K562 (cell line): ENCODE data around the gene PLA2G15. TPM values are rescaled to one million over a fixed set of nuclear protein-coding genes. Genes with fewer than 3 reads are reported as not detected.
A peak's percentile ranks its signal among the peaks of the same experiment; 100 is the strongest.

Experiments used
- ATAC-seq: fragments of 200-7000 bp; cut with Tn5 transposase; 3 replicates; pipeline ENCODE4 v1.9.1; 2020; ENCODE audit warnings: moderate library complexity
- BruUV-seq: library from RNA; stranded (reverse); fragments of 400-500 nt; replicated peaks from 2 replicates; lab custom pipeline; 2021; lab: Mats Ljungman, UMichigan
- CTCF ChIA-PET: fragments of 300-600 bp; formaldehyde crosslinking; extraction: SDS; loops from one replicate; lab custom pipeline; 2021; ENCODE audit warnings: low intra/inter-chr PET ratio; lab: Yijun Ruan, JAX
- POLR2A ChIA-PET: fragments of 300-600, 350-650 bp; sonication (Branson Sonifier 250); formaldehyde crosslinking; extraction: SDS; loops from one replicate; lab custom pipeline; 2021; ENCODE audit warnings: antibody characterized with exemption, inconsistent platforms; lab: Yijun Ruan, JAX
- DNase-seq, 4 experiments: peaks; one replicate each; pipeline versions ENCODE4 v3.0.0 to v3.0.0-alpha.2; 2011 to 2018; ENCODE audit warnings: low spot score in 3 of 4, mixed read lengths in 3 of 4; ENCODE audit errors: extremely low read depth in 1 of 4
- FAIRE-seq: peaks from 2 replicates; lab custom pipeline; 2011; peaks lifted over from hg19 to GRCh38; lab: Jason Lieb, UNC
- H2AFZ ChIP-seq: 2 replicates; pipeline ENCODE4 v1.6.0; 2011; ENCODE audit warnings: low read depth, low read length, control low read depth, inconsistent platforms
- H3K27ac ChIP-seq: fragments of 200-600 bp; 3 replicates; pipeline ENCODE4 v1.8.0; 2011; ENCODE audit warnings: low read depth, mild to moderate bottlenecking, control low read depth, inconsistent platforms, low read length, moderate library complexity, mixed read lengths; ENCODE audit errors: extremely low read depth
- H3K27me3 ChIP-seq, 2 experiments: fragments of 300-600 bp in 1 of 2; 2 replicates in 1 of 2; 3 replicates in 1 of 2; pipeline versions ENCODE4 v1.6.0 to v1.8.0; 2011; ENCODE audit warnings: inconsistent platforms in 2 of 2, low read length in 2 of 2, mild to moderate bottlenecking in 1 of 2, mixed read lengths in 1 of 2, moderate library complexity in 1 of 2; ENCODE audit not compliant: control insufficient read depth in 2 of 2, insufficient read depth in 2 of 2
- H3K36me3 ChIP-seq: fragments of 300-600 bp; 3 replicates; pipeline ENCODE4 v1.8.0; 2011; ENCODE audit warnings: mild to moderate bottlenecking, low read length, inconsistent platforms; ENCODE audit not compliant: control insufficient read depth, insufficient read depth
- H3K4me1 ChIP-seq, 2 experiments: fragments of 200-600 bp in 1 of 2; replicated peaks in 1 of 2; 2 replicates in 1 of 2; 3 replicates in 1 of 2; pipeline versions ENCODE4 v1.5.1 to v1.8.0; 2011; ENCODE audit warnings: inconsistent platforms in 2 of 2, low read length in 2 of 2, mild to moderate bottlenecking in 1 of 2, mixed read lengths in 1 of 2, moderate library complexity in 1 of 2; ENCODE audit not compliant: control insufficient read depth in 2 of 2, insufficient read depth in 2 of 2
- H3K4me2 ChIP-seq: 2 replicates; pipeline ENCODE4 v1.6.1; 2011; ENCODE audit warnings: low read length, control low read depth, inconsistent platforms, mixed read lengths; ENCODE audit not compliant: insufficient read depth
- H3K4me3 ChIP-seq: fragments of 200-600 bp; sonication (generic), shearing (Covaris generic); 2 replicates; pipeline ENCODE4 v1.5.1; 2016; ENCODE audit warnings: control low read depth, inconsistent platforms
- H3K79me2 ChIP-seq: fragments of 200-600 bp; 3 replicates; pipeline ENCODE4 v1.8.0; 2011; ENCODE audit warnings: low read length, inconsistent platforms; ENCODE audit not compliant: control insufficient read depth, insufficient read depth
- H3K9ac ChIP-seq, 2 experiments: 2 replicates each; pipeline versions ENCODE4 v1.6.0 to v1.6.1; 2011; ENCODE audit warnings: low read depth in 2 of 2, low read length in 2 of 2, control low read depth in 1 of 2, inconsistent platforms in 1 of 2, mild to moderate bottlenecking in 1 of 2, mixed read lengths in 1 of 2; ENCODE audit not compliant: insufficient read depth in 1 of 2
- H3K9me1 ChIP-seq: one replicate; pipeline ENCODE4 v1.6.0; 2011; ENCODE audit warnings: inconsistent platforms, mild to moderate bottlenecking, low read length, moderate library complexity; ENCODE audit not compliant: control insufficient read depth, insufficient read depth
- H3K9me3 ChIP-seq: replicated peaks from 2 replicates; pipeline ENCODE4 v1.5.1; 2011; ENCODE audit warnings: low read depth, low read length, inconsistent platforms; ENCODE audit not compliant: control insufficient read depth, insufficient read depth
- H4K20me1 ChIP-seq: replicated peaks from 2 replicates; pipeline ENCODE4 v1.6.1; 2011; ENCODE audit warnings: low read length, inconsistent platforms, mixed read lengths; ENCODE audit not compliant: control insufficient read depth, insufficient read depth
- BRD4 ChIP-seq: fragments of 200-600 bp; sonication (generic); IDR thresholded peaks from 2 replicates; pipeline ENCODE4 v1.6.1; 2017; ENCODE audit warnings: inconsistent platforms
- EGR1 ChIP-seq: fragments of 450-650 bp; conservative IDR thresholded peaks from 2 replicates; pipeline ENCODE4 v1.6.1; 2017; ENCODE audit warnings: mild to moderate bottlenecking
- NFIX ChIP-seq: fragments of 250-450 bp; sonication (Bioruptor Pico); IDR thresholded peaks from 2 replicates; pipeline ENCODE4 v1.4.0; 2020; ENCODE audit warnings: low read depth, mild to moderate bottlenecking, moderate library complexity
- PCBP1 ChIP-seq: fragments of 200-400 bp; formaldehyde crosslinking; IDR thresholded peaks from 2 replicates; pipeline ENCODE4 v1.6.1; 2018; ENCODE audit warnings: mild to moderate bottlenecking, low read depth, low read length; ENCODE audit not compliant: poor library complexity, severe bottlenecking
- PHF20 ChIP-seq: fragments of 450-650 bp; IDR thresholded peaks from 2 replicates; pipeline ENCODE4 v1.6.1; 2018; ENCODE audit not compliant: partially characterized antibody
- RBBP5 ChIP-seq: fragments of 200-600 bp; sonication (generic); IDR thresholded peaks from 2 replicates; pipeline ENCODE4 v1.6.1; 2012; ENCODE audit warnings: borderline replicate concordance, mild to moderate bottlenecking, low read length, control low read depth, inconsistent platforms; ENCODE audit not compliant: insufficient read depth, poor library complexity, severe bottlenecking
- SREBF2 ChIP-seq: sonication (generic); formaldehyde crosslinking; IDR thresholded peaks from 2 replicates; pipeline ENCODE4 v1.4.0; 2020; ENCODE audit warnings: mild to moderate bottlenecking, missing genetic modification reagents
- TCFL5 ChIP-seq: fragments of 250-450 bp; sonication (Bioruptor Pico); conservative IDR thresholded peaks from 2 replicates; pipeline ENCODE4 v1.6.1; 2021; ENCODE audit warnings: mild to moderate bottlenecking, moderate library complexity, matching md5 sums
- ZC3H4 ChIP-seq: sonication (generic); formaldehyde crosslinking; IDR thresholded peaks from 2 replicates; pipeline ENCODE4 v1.9.0; 2021; ENCODE audit warnings: missing genetic modification reagents, borderline replicate concordance
- ZKSCAN8 ChIP-seq: fragments of 200-800 bp; sonication (Bioruptor generic); IDR thresholded peaks from 2 replicates; pipeline ENCODE4 v1.6.1; 2016; ENCODE audit warnings: missing genetic modification characterization, missing compliant biosample characterization
- ZNF263 ChIP-seq: sonication (generic); formaldehyde crosslinking; IDR thresholded peaks from 2 replicates; pipeline ENCODE4 v1.8.0; 2022; ENCODE audit warnings: mild to moderate bottlenecking, missing genetic modification reagents, borderline replicate concordance
- ZNF780A ChIP-seq: fragments of 250-450 bp; sonication (Bioruptor Pico); IDR thresholded peaks from 2 replicates; pipeline ENCODE4 v1.5.0; 2021; ENCODE audit warnings: mild to moderate bottlenecking
- WGBS: fragments of 100-300 bp; shearing (Covaris generic); methylation state at CpG from one replicate; pipeline ENCODE4 v1.1.6; 2016; ENCODE audit warnings: low coverage, mixed read lengths; ENCODE audit not compliant: insufficient coverage; ENCODE audit errors: missing lambda C conversion rate; 5-methylcytosine and 5-hydroxymethylcytosine counted together
- in situ Hi-C: fragments of 300-500 bp; cut with MboI; formaldehyde crosslinking; loops from 4 replicates; pipeline ENCODE4 v1.15.0; 2018; ENCODE audit warnings: inconsistent platforms, mixed read lengths
- intact Hi-C: fragments of 100-400 bp; cut with micrococcal nuclease; formaldehyde crosslinking; loops from 2 replicates; pipeline ENCODE4 v1.14.2; 2022
- polyA plus RNA-seq, 8 experiments: library from polyadenylated mRNA; depleted of rRNA in 4 of 8; stranded (reverse) in 5 of 8; unstranded in 3 of 8; fragments of >200 nt; fragmentation: Nextera tagmentation in 2 of 8; fragmentation: Illumina TruSeq in 1 of 8; extraction: Ambion mirVana in 2 of 8; extraction: Trizol in 1 of 8; gene quantifications; 2 replicates each; pipeline versions ENCODE4 v1.2.1 to v1.2.3, GENCODE V29; 2011 to 2014; ENCODE audit warnings: inconsistent platforms in 1 of 8, missing spikeins in 1 of 8
- total RNA-seq, 7 experiments: library from RNA; depleted of rRNA in 6 of 7; stranded (reverse); fragments of >200 nt in 6 of 7; fragmentation: Illumina TruSeq in 2 of 7; extraction: Trizol in 2 of 7; gene quantifications; 2 replicates each; pipeline versions ENCODE4 v1.2.1 to v1.2.3, GENCODE V29; 2011 to 2021; ENCODE audit warnings: low replicate concordance in 1 of 7
- TF ChIP-seq, protein P1 (sequence below): fragments of 250-450 bp; sonication (Bioruptor Pico); IDR thresholded peaks from 2 replicates; pipeline ENCODE4 v1.8.0; 2021; ENCODE audit warnings: borderline replicate concordance, mild to moderate bottlenecking, moderate library complexity; ENCODE audit not compliant: poor library complexity, severe bottlenecking
- TF ChIP-seq, protein P2 (sequence below): fragments of 250-450 bp; sonication (Bioruptor Pico); IDR thresholded peaks from 2 replicates; pipeline ENCODE4 v1.9.0; 2021; ENCODE audit warnings: mild to moderate bottlenecking, inconsistent platforms

Gene PLA2G15
- total and polyA plus RNA-seq, 9 of the 15 experiments (the other 6 are each of a cell fraction or from before 2014, with no cell fraction given): 0.42 to 8.6 (median 4.8) TPM

DNA sequence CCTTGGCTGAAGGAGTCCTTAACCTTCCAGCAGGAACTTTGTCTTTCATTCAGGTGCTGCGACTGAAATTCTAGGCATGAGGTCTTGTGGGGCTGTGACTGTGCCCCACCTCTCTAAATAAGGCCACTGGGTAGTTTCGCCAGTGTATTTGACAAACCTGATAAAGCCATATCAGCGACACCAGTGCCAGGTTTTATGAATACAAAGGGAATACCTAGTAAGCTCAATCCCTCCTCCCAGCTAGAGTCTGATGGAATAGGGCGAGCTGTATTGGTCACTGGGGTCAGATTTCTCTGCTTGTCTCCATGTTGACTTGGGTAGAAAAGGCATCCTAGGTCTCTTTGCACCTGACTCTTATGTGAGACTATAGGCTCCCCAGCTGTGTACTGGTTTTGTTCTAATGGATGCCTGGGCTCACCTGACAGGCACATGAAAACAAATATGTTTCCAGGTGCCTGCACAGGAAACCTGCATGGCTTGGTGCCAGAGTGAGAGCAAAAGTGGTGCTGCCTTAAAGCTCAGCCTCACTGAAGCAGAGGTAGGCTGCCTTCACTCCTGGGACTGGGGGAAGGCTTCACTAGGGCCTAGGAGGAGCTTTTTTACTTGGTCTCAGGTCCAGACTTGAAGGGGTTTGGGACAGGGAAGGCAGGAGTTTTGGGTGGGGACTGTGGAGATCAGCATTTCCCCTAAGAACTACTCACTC is 27.5 kb downstream of the PLA2G15 start:
- H3K4me1 ChIP-seq: peaks cover 2 to 12% of the 10 kb centered on the region in 2 experiments; a peak in 3 of 5 replicates
- no peak overlapping the region; a peak in 1 of 4 replicates for H3K9ac ChIP-seq
- CTCF ChIA-PET: no interaction called here
- H3K4me3 ChIP-seq: no peak overlapping the region
- no TSS peak for BruUV-seq
- H3K79me2 ChIP-seq: peaks cover 61% of the 10 kb centered on the region
- TF ChIP-seq NFIX (CRISPR knock-in tag): no peak
- TF ChIP-seq EGR1: no peak
- TF ChIP-seq, protein P1, sequence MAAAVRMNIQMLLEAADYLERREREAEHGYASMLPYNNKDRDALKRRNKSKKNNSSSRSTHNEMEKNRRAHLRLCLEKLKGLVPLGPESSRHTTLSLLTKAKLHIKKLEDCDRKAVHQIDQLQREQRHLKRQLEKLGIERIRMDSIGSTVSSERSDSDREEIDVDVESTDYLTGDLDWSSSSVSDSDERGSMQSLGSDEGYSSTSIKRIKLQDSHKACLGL (CRISPR knock-in tag): no peak
- no peak for TF ChIP-seq ZC3H4 (CRISPR knock-in tag)
- TF ChIP-seq, protein P2, sequence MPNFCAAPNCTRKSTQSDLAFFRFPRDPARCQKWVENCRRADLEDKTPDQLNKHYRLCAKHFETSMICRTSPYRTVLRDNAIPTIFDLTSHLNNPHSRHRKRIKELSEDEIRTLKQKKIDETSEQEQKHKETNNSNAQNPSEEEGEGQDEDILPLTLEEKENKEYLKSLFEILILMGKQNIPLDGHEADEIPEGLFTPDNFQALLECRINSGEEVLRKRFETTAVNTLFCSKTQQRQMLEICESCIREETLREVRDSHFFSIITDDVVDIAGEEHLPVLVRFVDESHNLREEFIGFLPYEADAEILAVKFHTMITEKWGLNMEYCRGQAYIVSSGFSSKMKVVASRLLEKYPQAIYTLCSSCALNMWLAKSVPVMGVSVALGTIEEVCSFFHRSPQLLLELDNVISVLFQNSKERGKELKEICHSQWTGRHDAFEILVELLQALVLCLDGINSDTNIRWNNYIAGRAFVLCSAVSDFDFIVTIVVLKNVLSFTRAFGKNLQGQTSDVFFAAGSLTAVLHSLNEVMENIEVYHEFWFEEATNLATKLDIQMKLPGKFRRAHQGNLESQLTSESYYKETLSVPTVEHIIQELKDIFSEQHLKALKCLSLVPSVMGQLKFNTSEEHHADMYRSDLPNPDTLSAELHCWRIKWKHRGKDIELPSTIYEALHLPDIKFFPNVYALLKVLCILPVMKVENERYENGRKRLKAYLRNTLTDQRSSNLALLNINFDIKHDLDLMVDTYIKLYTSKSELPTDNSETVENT (CRISPR knock-in tag): no peak
- TF ChIP-seq PHF20: no peak
- TF ChIP-seq ZNF263 (CRISPR knock-in tag): no peak
- TF ChIP-seq TCFL5 (CRISPR knock-in tag): no peak
- TF ChIP-seq SREBF2: no peak
- no peak for TF ChIP-seq RBBP5
- TF ChIP-seq BRD4: no peak
- TF ChIP-seq ZNF780A (CRISPR knock-in tag): no peak
- no peak for TF ChIP-seq PCBP1
- TF ChIP-seq ZKSCAN8 (CRISPR knock-in tag): no peak
- no peak for DNase-seq
- H3K9me3 ChIP-seq: no peaks in the 10 kb centered on the region
- 69% methylated on average over 4 of the region's 4 CpGs for WGBS
- no peaks in the 10 kb centered on the region for H3K9me1 ChIP-seq
- H2AFZ ChIP-seq: no peak overlapping the region
- no peak overlapping the region for H3K4me2 ChIP-seq
- no peak for ATAC-seq
- H3K36me3 ChIP-seq: peaks cover 73% of the 10 kb centered on the region
- no peak overlapping the region for H3K27ac ChIP-seq
- POLR2A ChIA-PET: interaction anchor here (0.6 to 1.5 kb wide), 7 partner anchors 9 to 206 kb away, joined by 3 to 8 read pairs (median 3); partner anchors contain the start of genes PRMT7, SLC7A6 and SLC7A6OS
- intact Hi-C loops: no loop called here
- in situ Hi-C loops: no loop called here
- peak; percentile 29 for FAIRE-seq
- H4K20me1 ChIP-seq: peaks cover 31% of the 10 kb centered on the region
- H3K27me3 ChIP-seq: no peaks in the 10 kb centered on the region
